ENCODE data around the gene OR5I1. TPM values are rescaled to one million over a fixed set of nuclear protein-coding genes. Genes with fewer than 3 reads are reported as not detected.
"Not testable (repeated sequence)": the region's sequence is repeated elsewhere in the genome, so short reads cannot be mapped to it uniquely, and the experiment has no call there.

The OR5I1 gene
- total RNA-seq, 1 donor from 2014 or later = not detected

- no peak overlapping the region for H3K27ac Mint-ChIP-seq (ENCODE audit: unreplicated experiment)
- no peaks in the 10 kb centered on the region for H3K9me3 Mint-ChIP-seq (ENCODE audit: unreplicated experiment)
- DNase-seq = no peak
- no peaks in the 10 kb centered on the region for H3K36me3 Mint-ChIP-seq (ENCODE audit: unreplicated experiment)
- TF ChIP-seq, protein P1, sequence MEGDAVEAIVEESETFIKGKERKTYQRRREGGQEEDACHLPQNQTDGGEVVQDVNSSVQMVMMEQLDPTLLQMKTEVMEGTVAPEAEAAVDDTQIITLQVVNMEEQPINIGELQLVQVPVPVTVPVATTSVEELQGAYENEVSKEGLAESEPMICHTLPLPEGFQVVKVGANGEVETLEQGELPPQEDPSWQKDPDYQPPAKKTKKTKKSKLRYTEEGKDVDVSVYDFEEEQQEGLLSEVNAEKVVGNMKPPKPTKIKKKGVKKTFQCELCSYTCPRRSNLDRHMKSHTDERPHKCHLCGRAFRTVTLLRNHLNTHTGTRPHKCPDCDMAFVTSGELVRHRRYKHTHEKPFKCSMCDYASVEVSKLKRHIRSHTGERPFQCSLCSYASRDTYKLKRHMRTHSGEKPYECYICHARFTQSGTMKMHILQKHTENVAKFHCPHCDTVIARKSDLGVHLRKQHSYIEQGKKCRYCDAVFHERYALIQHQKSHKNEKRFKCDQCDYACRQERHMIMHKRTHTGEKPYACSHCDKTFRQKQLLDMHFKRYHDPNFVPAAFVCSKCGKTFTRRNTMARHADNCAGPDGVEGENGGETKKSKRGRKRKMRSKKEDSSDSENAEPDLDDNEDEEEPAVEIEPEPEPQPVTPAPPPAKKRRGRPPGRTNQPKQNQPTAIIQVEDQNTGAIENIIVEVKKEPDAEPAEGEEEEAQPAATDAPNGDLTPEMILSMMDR (IDR thresholded peaks at IDR 0.05; ENCODE audit: partially characterized antibody, unreplicated experiment) = no peak
- H3K4me1 Mint-ChIP-seq (ENCODE audit: low read depth, unreplicated experiment) = no peaks in the 10 kb centered on the region
- no peaks in the 10 kb centered on the region for H3K27me3 Mint-ChIP-seq (ENCODE audit: unreplicated experiment)
- no peak overlapping the region for H3K4me3 Mint-ChIP-seq (ENCODE audit: unreplicated experiment)
These were observed 33.9 kb downstream of the OR5I1 start for GRCh38 chr11:55902308-55902707.

DNA sequence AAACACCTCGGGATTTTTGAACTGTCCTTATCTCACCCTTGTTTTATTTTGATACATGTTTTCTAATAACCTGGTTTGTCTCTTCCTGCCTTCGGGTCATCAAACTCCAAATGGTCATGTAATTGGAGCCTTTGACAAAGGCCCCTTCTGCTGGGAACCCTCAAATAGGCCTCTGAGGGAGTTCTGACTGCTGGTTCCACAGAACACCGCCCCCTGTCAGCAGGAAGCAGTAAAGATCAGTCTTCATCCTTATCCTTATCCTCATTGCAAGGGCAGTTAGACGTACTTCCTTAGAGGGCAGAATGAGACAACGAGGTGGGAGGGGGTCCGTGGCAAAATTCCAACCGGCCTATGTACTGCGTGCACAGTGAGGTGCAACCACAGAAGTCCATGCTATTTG, 41.0 kb downstream of the OR5I1 start:
- no peaks in the 10 kb centered on the region for H3K9me3 Mint-ChIP-seq (ENCODE audit: unreplicated experiment)
- H3K4me1 Mint-ChIP-seq (ENCODE audit: low read depth, unreplicated experiment) = no peaks in the 10 kb centered on the region
- TF ChIP-seq, protein P1 (IDR thresholded peaks at IDR 0.05; ENCODE audit: partially characterized antibody, unreplicated experiment) = peak; percentile 21
- DNase-seq = no peak
- no peak overlapping the region for H3K4me3 Mint-ChIP-seq (ENCODE audit: unreplicated experiment)
- H3K27ac Mint-ChIP-seq (ENCODE audit: unreplicated experiment) = no peak overlapping the region
- H3K27me3 Mint-ChIP-seq (ENCODE audit: unreplicated experiment) = peaks cover 3% of the 10 kb centered on the region
- H3K36me3 Mint-ChIP-seq (ENCODE audit: unreplicated experiment) = no peaks in the 10 kb centered on the region

GRCh38 chr11:55885481-55885880, 50.7 kb downstream of the OR5I1 start:
- H3K4me1 Mint-ChIP-seq (ENCODE audit: low read depth, unreplicated experiment); H3K4me3 Mint-ChIP-seq (ENCODE audit: unreplicated experiment); DNase-seq; H3K27ac Mint-ChIP-seq (ENCODE audit: unreplicated experiment); H3K36me3 Mint-ChIP-seq (ENCODE audit: unreplicated experiment); H3K9me3 Mint-ChIP-seq (ENCODE audit: unreplicated experiment); H3K27me3 Mint-ChIP-seq (ENCODE audit: unreplicated experiment): not testable (repeated sequence)

Other genes starting within 250 kb of the OR5I1 start
- gene OR5D13, start 163.0 kb downstream of the OR5I1 start, total RNA-seq (ENCODE audit: unreplicated experiment) = not detected
- gene OR5D14, start 140.8 kb downstream of the OR5I1 start, total RNA-seq (ENCODE audit: unreplicated experiment) = not detected
- not detected for gene OR5L1, start 125.0 kb downstream of the OR5I1 start, total RNA-seq (ENCODE audit: unreplicated experiment)
- gene OR5D18, start 116.8 kb downstream of the OR5I1 start, total RNA-seq (ENCODE audit: unreplicated experiment) = not detected
- gene OR5L2, start 109.2 kb downstream of the OR5I1 start, total RNA-seq (ENCODE audit: unreplicated experiment) = not detected
- not detected for gene OR5D16, start 97.6 kb downstream of the OR5I1 start, total RNA-seq (ENCODE audit: unreplicated experiment)
- gene TRIM51, start 53.1 kb downstream of the OR5I1 start, total RNA-seq (ENCODE audit: unreplicated experiment) = 0.37 TPM
- gene OR5W2, start 21.8 kb downstream of the OR5I1 start, total RNA-seq (ENCODE audit: unreplicated experiment) = not detected
- not detected for gene OR10AG1, start 33.5 kb upstream of the OR5I1 start, total RNA-seq (ENCODE audit: unreplicated experiment)
- not detected for gene OR5F1, start 58.2 kb upstream of the OR5I1 start, total RNA-seq (ENCODE audit: unreplicated experiment)
- not detected for gene OR5AS1, start 91.3 kb upstream of the OR5I1 start, total RNA-seq (ENCODE audit: unreplicated experiment)
- gene OR8I2, start 156.9 kb upstream of the OR5I1 start, total RNA-seq (ENCODE audit: unreplicated experiment) = not detected
- not detected for gene OR8H2, start 167.3 kb upstream of the OR5I1 start, total RNA-seq (ENCODE audit: unreplicated experiment)
- gene OR8H3, start 186.0 kb upstream of the OR5I1 start, total RNA-seq (ENCODE audit: unreplicated experiment) = not detected
- not detected for gene OR8J3, start 203.8 kb upstream of the OR5I1 start, total RNA-seq (ENCODE audit: unreplicated experiment)
- not detected for gene OR8K5, start 223.9 kb upstream of the OR5I1 start, total RNA-seq (ENCODE audit: unreplicated experiment)
- gene OR5J2, start 240.2 kb upstream of the OR5I1 start, total RNA-seq (ENCODE audit: unreplicated experiment) = not detected